CD4-positive, alpha-beta T cell (primary cell): ENCODE measurements around the gene RGS5. TPM values are rescaled to one million over a fixed set of nuclear protein-coding genes. Genes with fewer than 3 reads are reported as not detected.

Experiments used
- ATAC-seq: fragments of 200-7000 bp; cut with Tn5 transposase; one replicate; pipeline ENCODE4 v1.10.0; 2022; ENCODE audit warnings: mild to moderate bottlenecking; ENCODE audit not compliant: poor library complexity
- CTCF ChIA-PET: fragments of 350-600 bp; sonication (Branson Sonifier 250); formaldehyde crosslinking; loops from one replicate; lab custom pipeline; 2021; ENCODE audit warnings: antibody characterized with exemption, inconsistent platforms; lab: Charles Lee
- POLR2A ChIA-PET: fragments of 350-600 bp; sonication (Branson Sonifier 250); formaldehyde crosslinking; loops from one replicate; lab custom pipeline; 2021; ENCODE audit warnings: antibody characterized with exemption, inconsistent platforms; lab: Charles Lee
- DNase-seq, 14 experiments: peaks; one replicate each; pipeline ENCODE4 v3.0.0-alpha.2; 2013 to 2020; ENCODE audit warnings: mixed read lengths in 2 of 14
- H3K27ac ChIP-seq, 2 donors: one replicate each; pipeline versions ENCODE4 v1.5.1 to v1.7.0; 2013; ENCODE audit warnings: low read length in 2 of 2, low read depth in 1 of 2, mild to moderate bottlenecking in 1 of 2
- H3K27me3 ChIP-seq, 2 experiments: 1 replicate in 1 of 2; 2 replicates in 1 of 2; pipeline versions ENCODE4 v1.6.1 to v1.7.0; 2013; ENCODE audit warnings: low read length in 2 of 2, control low read depth in 1 of 2, mild to moderate bottlenecking in 1 of 2, moderate library complexity in 1 of 2; ENCODE audit not compliant: insufficient read depth in 2 of 2, control insufficient read depth in 1 of 2
- H3K36me3 ChIP-seq: one replicate; pipeline ENCODE4 v1.6.1; 2013; ENCODE audit warnings: low read length, control low read depth; ENCODE audit not compliant: insufficient read depth
- H3K4me1 ChIP-seq: one replicate; pipeline ENCODE4 v1.6.1; 2013; ENCODE audit warnings: low read length, control low read depth; ENCODE audit not compliant: insufficient read depth
- H3K4me3 ChIP-seq: one replicate; pipeline ENCODE4 v1.5.1; 2013; ENCODE audit warnings: mild to moderate bottlenecking, low read length, moderate library complexity
- H3K9me3 ChIP-seq, 2 experiments: 1 replicate in 1 of 2; 2 replicates in 1 of 2; pipeline versions ENCODE4 v1.6.1 to v1.7.0; 2013; ENCODE audit warnings: low read length in 2 of 2, mild to moderate bottlenecking in 2 of 2, control low read depth in 1 of 2, moderate library complexity in 1 of 2; ENCODE audit not compliant: control insufficient read depth in 1 of 2, insufficient read depth in 1 of 2
- H3K27ac Mint-ChIP-seq: one replicate; pipeline ENCODE4 v1.8.0; 2020; ENCODE audit warnings: mixed read lengths
- H3K27me3 Mint-ChIP-seq: one replicate; pipeline ENCODE4 v1.8.0; 2021; ENCODE audit warnings: mixed read lengths
- H3K36me3 Mint-ChIP-seq: one replicate; pipeline ENCODE4 v1.8.0; 2021; ENCODE audit warnings: low read depth, mixed read lengths
- H3K4me1 Mint-ChIP-seq: one replicate; pipeline ENCODE4 v1.8.0; 2021; ENCODE audit warnings: low read depth, mixed read lengths
- H3K4me3 Mint-ChIP-seq: one replicate; pipeline ENCODE4 v1.8.0; 2020; ENCODE audit warnings: mild to moderate bottlenecking, mixed read lengths
- H3K9me3 Mint-ChIP-seq: one replicate; pipeline ENCODE4 v1.8.0; 2020; ENCODE audit warnings: mixed read lengths
- CTCF ChIP-seq: fragments of 200-600 bp; IDR thresholded peaks from one replicate; pipeline ENCODE4 v1.8.0; 2022; ENCODE audit warnings: antibody characterized with exemption, mild to moderate bottlenecking
- intact Hi-C, 2 experiments: fragments of 100-400 bp; cut with DNase I in 1 of 2; cut with micrococcal nuclease in 1 of 2; formaldehyde crosslinking; loops; one replicate each; pipeline versions ENCODE4 v1.15.1 to v1.9.0; 2023 to 2025; cut with DNase I, micrococcal nuclease
- total RNA-seq, 174 experiments: library from RNA in 2 of 174; stranded (reverse) in 2 of 174; gene quantifications; one replicate each; pipeline ENCODE4 v1.2.3 and lab custom pipeline; 2021 to 2026

Gene RGS5
- total RNA-seq, 2 experiments from 2014 or later, result 1.2 to 1.6 TPM

GRCh38 chr1:163187849-163188248 is 14.9 kb downstream of the RGS5 start:
- DNase-seq (no peak), ATAC-seq (no peak)
- Histone ChIP-seq H3K36me3 (no peaks in the 10 kb centered on the region), H3K27ac (no peak overlapping the region), H3K4me3 (no peak overlapping the region), H3K27me3 (no peaks in the 10 kb centered on the region), H3K9me3 (no peaks in the 10 kb centered on the region), H3K4me1 (no peaks in the 10 kb centered on the region)
- ChIA-PET POLR2A (no interaction called here), CTCF (no interaction called here)
- H3K27me3 Mint-ChIP-seq, result no peaks in the 10 kb centered on the region
- H3K27ac Mint-ChIP-seq, result no peak overlapping the region
- no peak for TF ChIP-seq CTCF
- H3K36me3 Mint-ChIP-seq, result no peaks in the 10 kb centered on the region
- no peaks in the 10 kb centered on the region for H3K9me3 Mint-ChIP-seq
- no peaks in the 10 kb centered on the region for H3K4me1 Mint-ChIP-seq
- no peak overlapping the region for H3K4me3 Mint-ChIP-seq
- intact Hi-C loops, result no loop called here

GRCh38 chr1:163186862-163187261 is 15.9 kb downstream of the RGS5 start:
- TF ChIP-seq CTCF, result no peak
- H3K4me1 ChIP-seq, result no peaks in the 10 kb centered on the region
- Mint-ChIP-seq H3K9me3 (no peaks in the 10 kb centered on the region), H3K4me1 (no peaks in the 10 kb centered on the region), H3K27me3 (no peaks in the 10 kb centered on the region), H3K27ac (no peak overlapping the region), H3K36me3 (no peaks in the 10 kb centered on the region), H3K4me3 (no peak overlapping the region)
- no peak overlapping the region for H3K27ac ChIP-seq
- POLR2A ChIA-PET, result no interaction called here
- no peaks in the 10 kb centered on the region for H3K27me3 ChIP-seq
- ATAC-seq (no peak), DNase-seq (no peak)
- no peak overlapping the region for H3K4me3 ChIP-seq
- H3K9me3 ChIP-seq, result no peaks in the 10 kb centered on the region
- CTCF ChIA-PET, result no interaction called here
- intact Hi-C loops, result no loop called here
- no peaks in the 10 kb centered on the region for H3K36me3 ChIP-seq

- H3K27me3 ChIP-seq, result no peaks in the 10 kb centered on the region
- ChIA-PET CTCF (no interaction called here), POLR2A (no interaction called here)
- ATAC-seq, result no peak
- H3K36me3 ChIP-seq, result no peaks in the 10 kb centered on the region
- H3K27me3 Mint-ChIP-seq, result no peaks in the 10 kb centered on the region
- no peaks in the 10 kb centered on the region for H3K36me3 Mint-ChIP-seq
- H3K27ac ChIP-seq, result no peak overlapping the region
- no peaks in the 10 kb centered on the region for H3K4me1 Mint-ChIP-seq
- intact Hi-C loops, result no loop called here
- no peak overlapping the region for H3K27ac Mint-ChIP-seq
- H3K9me3 Mint-ChIP-seq, result no peaks in the 10 kb centered on the region
- H3K4me3 Mint-ChIP-seq, result no peak overlapping the region
- DNase-seq, result no peak
- H3K4me3 ChIP-seq, result no peak overlapping the region
- H3K9me3 ChIP-seq, result no peaks in the 10 kb centered on the region
- no peaks in the 10 kb centered on the region for H3K4me1 ChIP-seq
- no peak for TF ChIP-seq CTCF
Observed at GRCh38 chr1:163182330-163182949, 20.3 kb downstream of the RGS5 start.
